ENCODE results near the gene FCHO1.
"Not testable (repeated sequence)": the region's sequence is repeated elsewhere in the genome, so short reads cannot be mapped to it uniquely, and the experiment has no call there.

FCHO1 gene

GRCh38 chr19:17766543-17767131 is 15.4 kb downstream of the FCHO1 start:
- no peak for DNase-seq

- DNase-seq: no peak
Measured at GRCh38 chr19:17767559-17767958, 16.3 kb downstream of the FCHO1 start.

GRCh38 chr19:17770613-17771012 is 19.3 kb downstream of the FCHO1 start:
- no peak for DNase-seq

GRCh38 chr19:17772172-17772571 is 20.9 kb downstream of the FCHO1 start:
- no peak for DNase-seq

- DNase-seq: no peak
Measured at GRCh38 chr19:17775245-17775927, 24.1 kb downstream of the FCHO1 start.

- no peak for DNase-seq
Measured at GRCh38 chr19:17775991-17776803, 24.9 kb downstream of the FCHO1 start.

- DNase-seq: not testable (repeated sequence)
Measured at GRCh38 chr19:17777840-17778239, 26.6 kb downstream of the FCHO1 start.

GRCh38 chr19:17778251-17778967 is 27.1 kb downstream of the FCHO1 start:
- no peak for DNase-seq

- no peak for DNase-seq
Measured at GRCh38 chr19:17778968-17779929, 28.0 kb downstream of the FCHO1 start.

- DNase-seq: no peak
Measured at GRCh38 chr19:17780781-17781180, 29.5 kb downstream of the FCHO1 start.

GRCh38 chr19:17783721-17784120 is 32.4 kb downstream of the FCHO1 start:
- DNase-seq: not testable (repeated sequence)

GRCh38 chr19:17784201-17785008 is 33.1 kb downstream of the FCHO1 start:
- DNase-seq: no peak

GRCh38 chr19:17787274-17787913 is 36.1 kb downstream of the FCHO1 start:
- no peak for DNase-seq

GRCh38 chr19:17788632-17789031 is 37.4 kb downstream of the FCHO1 start:
- no peak for DNase-seq

- DNase-seq: no peak
Measured at GRCh38 chr19:17790059-17790780, 38.9 kb downstream of the FCHO1 start.

- DNase-seq: no peak
Measured at GRCh38 chr19:17794412-17794730, 43.1 kb downstream of the FCHO1 start.

GRCh38 chr19:17794731-17795494 is 43.6 kb downstream of the FCHO1 start, which contains the start of gene B3GNT3:
Gene B3GNT3 (plus strand): TSS chr19:17795138. CDS start chr19:17807808, 12,670 bp downstream.
- DNase-seq: no peak

GRCh38 chr19:17795495-17795856 is 44.2 kb downstream of the FCHO1 start:
- no peak for DNase-seq

Measured in NCI-H1436 treated with DMSO at 0.1 percent for 48 hours (cell line).